HG02870 (cell line): ENCODE measurements around the gene DENND10.
"Not testable (repeated sequence)": the region's sequence is repeated elsewhere in the genome, so short reads cannot be mapped to it uniquely, and the experiment has no call there.

Experiments used
- ATAC-seq: cut with Tn5 transposase; IDR thresholded peaks from one replicate; pipeline ENCODE4 v1.9.1; 2021; ENCODE audit warnings: mild to moderate bottlenecking, moderate library complexity; ENCODE audit not compliant: unreplicated experiment

Gene DENND10

GRCh38 chr10:119096641-119097415, 7.1 kb upstream of the DENND10 start:
- ATAC-seq, result not testable (repeated sequence)

DNA sequence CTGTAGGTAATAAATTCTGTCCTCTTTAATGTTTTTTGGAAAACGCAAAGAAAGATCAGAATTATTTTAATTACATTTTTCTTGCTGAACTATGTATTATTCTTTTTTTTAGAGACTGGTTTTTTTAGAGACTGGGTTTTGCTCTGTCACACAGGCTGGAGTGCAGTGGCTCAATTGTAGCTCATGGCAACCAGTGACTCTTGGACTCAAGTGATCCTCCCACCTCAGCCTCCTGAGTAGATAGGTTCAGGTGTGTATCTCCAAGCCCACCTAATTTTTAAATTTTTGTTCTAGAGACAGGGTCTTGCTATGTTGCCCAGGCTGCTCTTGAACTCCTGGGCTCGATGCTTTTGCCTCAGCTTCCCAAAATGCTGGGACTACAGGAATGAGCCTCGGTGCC, 5.3 kb upstream of the DENND10 start:
- ATAC-seq, result no peak

DNA sequence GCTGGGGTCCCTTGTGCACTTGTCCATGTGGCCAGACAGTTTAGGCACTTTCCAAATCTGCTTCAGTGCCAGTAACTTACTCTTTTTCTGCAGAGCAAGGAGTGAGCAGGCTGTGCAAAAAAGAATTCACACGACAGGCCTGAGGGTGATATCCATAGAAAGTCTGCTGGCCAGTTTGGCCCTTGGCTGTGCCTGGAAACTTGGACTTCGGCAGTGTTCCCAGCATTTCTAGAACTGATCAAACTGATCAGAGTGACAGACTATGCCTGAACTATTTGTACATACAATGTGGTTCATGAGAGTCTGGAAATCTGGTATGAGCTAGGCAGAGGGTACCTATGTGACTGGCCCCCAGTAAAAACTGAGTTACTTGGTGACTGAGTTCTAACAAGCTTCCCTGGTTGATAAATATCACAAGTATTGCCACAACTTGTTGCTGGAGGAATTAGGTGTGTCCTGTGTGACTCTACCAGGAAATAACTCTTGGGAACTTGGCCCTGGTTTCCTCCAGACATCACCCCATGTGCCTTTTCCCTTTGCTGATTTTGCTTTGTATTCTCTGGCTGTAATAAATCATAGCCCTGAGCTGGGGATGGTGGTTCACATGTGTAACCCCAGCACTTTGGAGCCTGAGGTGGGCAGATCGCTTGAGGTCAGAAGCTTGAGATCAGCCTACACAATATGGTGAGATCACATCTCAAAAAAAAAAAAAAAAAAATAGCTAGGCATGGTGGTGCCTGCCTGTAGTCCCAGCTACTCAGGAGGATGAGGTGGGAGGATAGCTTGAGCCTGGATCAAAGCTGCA, 3.3 kb upstream of the DENND10 start:
- no peak for ATAC-seq

GRCh38 chr10:119101366-119102098, 2.4 kb upstream of the DENND10 start:
- ATAC-seq, result no peak

- no peak for ATAC-seq
Measured at GRCh38 chr10:119103241-119103902, 541 bp upstream of the DENND10 start.

DNA sequence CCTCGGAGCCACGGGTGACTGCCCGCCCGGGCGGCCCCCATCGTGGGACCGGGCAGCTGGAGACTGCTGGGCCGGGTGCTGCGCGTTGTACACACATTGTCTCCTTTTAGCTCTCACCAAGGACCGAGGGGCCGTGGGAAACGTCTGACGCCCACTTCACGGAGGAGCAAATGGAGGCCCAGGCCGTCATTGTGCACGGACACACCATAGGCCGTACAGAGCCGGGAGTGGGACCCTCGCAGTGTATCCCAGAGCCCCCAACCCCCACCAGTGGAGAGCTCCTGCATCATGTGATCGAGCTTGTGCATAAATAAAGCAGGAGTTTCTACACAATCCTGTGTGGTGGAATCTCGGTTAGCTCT, 722 bp downstream of the DENND10 start:
- peak; percentile 33 for ATAC-seq

DNA sequence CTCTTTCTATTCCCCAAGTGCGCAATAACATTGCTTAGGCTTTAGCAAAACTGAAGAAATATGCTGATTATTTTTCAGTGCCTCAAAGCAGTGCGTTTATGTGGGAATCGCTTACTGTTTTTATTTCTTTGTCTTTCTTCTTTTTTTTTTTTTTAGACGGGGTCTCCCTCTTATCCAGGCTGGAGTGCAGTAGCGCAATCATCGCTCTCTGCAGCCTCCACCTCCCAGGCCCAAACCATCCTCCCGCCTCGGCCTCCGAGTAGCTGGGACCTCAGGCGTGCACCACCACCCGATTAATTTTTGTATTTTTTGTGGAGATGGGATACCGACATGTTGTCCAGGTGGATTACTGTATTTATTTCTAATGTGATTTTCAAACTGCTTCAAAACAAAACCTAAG, 1.2 kb downstream of the DENND10 start:
- no peak for ATAC-seq

DNA sequence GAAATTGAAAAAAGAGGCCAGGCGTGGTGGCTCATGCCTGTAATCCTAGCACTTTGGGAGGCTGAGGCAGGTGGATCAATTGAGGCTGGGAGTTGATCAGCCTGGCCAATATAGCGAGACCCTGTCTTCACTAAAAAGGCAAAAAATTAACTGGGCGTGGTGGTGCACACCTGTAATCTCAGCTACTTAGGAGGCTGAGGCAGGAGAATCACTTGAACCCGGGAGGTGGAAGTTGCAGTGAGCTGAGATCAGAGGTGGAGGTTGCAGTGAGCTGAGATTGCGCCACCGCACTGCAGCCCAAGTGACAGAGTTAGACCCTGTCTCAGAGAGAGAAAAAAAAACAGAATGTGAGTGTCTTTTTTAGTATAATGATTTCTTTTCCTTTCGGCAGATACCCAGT, 2.0 kb downstream of the DENND10 start:
- ATAC-seq, result not testable (repeated sequence)

DNA sequence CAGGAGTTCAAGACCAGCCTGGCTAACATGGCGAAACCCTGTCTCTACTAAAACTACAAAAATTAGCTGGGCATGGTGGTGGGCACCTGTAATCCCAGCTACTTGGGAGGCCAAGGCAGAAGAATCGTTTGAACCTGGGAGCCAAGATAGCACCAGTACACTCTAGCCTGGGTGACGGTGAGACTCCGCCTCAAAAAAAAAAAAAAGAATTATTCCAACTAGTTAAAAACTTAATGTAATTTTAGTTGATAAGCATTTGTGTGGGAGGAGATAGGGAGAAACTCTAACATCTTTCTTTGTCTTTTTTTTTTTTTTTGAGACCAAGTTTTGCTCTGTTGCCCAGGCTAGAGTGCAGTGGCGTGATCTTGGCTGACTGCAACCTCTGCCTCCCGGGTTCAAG, 3.2 kb downstream of the DENND10 start:
- ATAC-seq, result not testable (repeated sequence)

- ATAC-seq, result not testable (repeated sequence)
Measured at GRCh38 chr10:119107771-119108170, 3.9 kb downstream of the DENND10 start.

- no peak for ATAC-seq
Measured at GRCh38 chr10:119112056-119112455, 8.1 kb downstream of the DENND10 start.

GRCh38 chr10:119113751-119114732, 10.1 kb downstream of the DENND10 start:
- no peak for ATAC-seq

- no peak for ATAC-seq
Measured at GRCh38 chr10:119115926-119116325, 12.0 kb downstream of the DENND10 start.

GRCh38 chr10:119116326-119116951, 12.5 kb downstream of the DENND10 start:
- no peak for ATAC-seq

GRCh38 chr10:119118231-119118630, 14.3 kb downstream of the DENND10 start:
- ATAC-seq, result no peak

GRCh38 chr10:119119400-119119799, 15.5 kb downstream of the DENND10 start:
- no peak for ATAC-seq

GRCh38 chr10:119120413-119120867, 16.5 kb downstream of the DENND10 start:
- ATAC-seq, result peak; percentile 88

DNA sequence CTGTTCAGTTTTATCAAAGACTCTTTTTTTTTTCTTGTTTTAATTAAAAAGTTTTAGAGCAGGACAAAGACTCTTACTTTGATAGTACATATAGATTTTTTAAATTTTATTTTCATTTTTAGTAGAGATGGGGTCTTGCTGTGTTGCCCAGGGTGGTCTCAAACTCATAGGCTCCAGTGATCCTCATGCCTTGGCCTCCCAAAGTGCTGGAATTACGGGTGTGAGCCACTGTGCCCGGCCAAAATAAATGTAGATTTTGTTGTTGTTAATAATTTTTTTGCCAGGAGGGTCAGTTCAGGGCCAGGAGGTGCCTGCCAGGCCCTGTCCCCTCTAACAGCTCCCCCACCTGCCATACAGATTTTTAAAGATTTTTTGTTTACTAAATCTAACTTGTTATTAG, 17.0 kb downstream of the DENND10 start:
- no peak for ATAC-seq

DNA sequence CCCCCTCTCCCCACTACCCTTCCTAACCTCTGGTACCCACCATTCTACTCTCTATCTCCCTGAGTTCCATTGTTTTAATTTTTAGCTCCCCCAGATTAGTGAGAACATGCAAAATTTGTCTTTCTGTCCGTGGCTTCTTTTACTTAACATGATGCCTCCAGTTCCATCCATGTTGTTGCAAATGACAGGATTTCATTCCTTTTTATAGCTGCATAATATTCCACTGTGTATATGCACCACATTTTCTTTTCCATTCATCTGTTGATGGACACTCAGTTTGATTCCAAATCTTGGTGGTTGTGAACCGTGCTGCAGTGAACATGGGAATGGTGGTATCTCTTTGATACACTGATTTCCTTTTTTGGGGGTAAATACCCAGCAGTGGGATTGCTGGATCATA, 22.0 kb downstream of the DENND10 start:
- ATAC-seq, result no peak
